ENCODE measurements around the gene GOLGA8M. TPM values are rescaled to one million over a fixed set of nuclear protein-coding genes. Genes with fewer than 3 reads are reported as not detected.
"Not testable (repeated sequence)": the region's sequence is repeated elsewhere in the genome, so short reads cannot be mapped to it uniquely, and the experiment has no call there.

Gene GOLGA8M
- total RNA-seq, 1 donor from 2014 or later, result 5.7 TPM

- not testable (repeated sequence) for DNase-seq (ENCODE audit: low spot score)
Observed at GRCh38 chr15:28663717-28664116, 48.5 kb downstream of the GOLGA8M start.

- not testable (repeated sequence) for DNase-seq (ENCODE audit: low spot score)
Observed at GRCh38 chr15:28660750-28661149, 51.5 kb downstream of the GOLGA8M start.

GRCh38 chr15:28656018-28656360 is 56.2 kb downstream of the GOLGA8M start:
- DNase-seq (ENCODE audit: low spot score), result not testable (repeated sequence)

- not testable (repeated sequence) for DNase-seq (ENCODE audit: low spot score)
Observed at GRCh38 chr15:28655329-28656017, 56.7 kb downstream of the GOLGA8M start.

- DNase-seq (ENCODE audit: low spot score), result not testable (repeated sequence)
Observed at GRCh38 chr15:28654194-28654593, 58.0 kb downstream of the GOLGA8M start.

GRCh38 chr15:28652538-28652937 is 59.7 kb downstream of the GOLGA8M start:
- not testable (repeated sequence) for DNase-seq (ENCODE audit: low spot score)

Other genes with a start within 250 kb of the GOLGA8M start
- not detected for gene GOLGA8G, start 179.4 kb downstream of the GOLGA8M start, total RNA-seq
- gene GOLGA6L25, start 158.9 kb downstream of the GOLGA8M start, total RNA-seq, result not detected
- not detected for gene GOLGA6L7, start 136.2 kb upstream of the GOLGA8M start, total RNA-seq
- gene APBA2, start 173.6 kb upstream of the GOLGA8M start, total RNA-seq, result 9.5 TPM